Glomerular visceral epithelial cell (primary cell): ENCODE measurements around the gene SSX2B.
"Not testable (repeated sequence)": the region's sequence is repeated elsewhere in the genome, so short reads cannot be mapped to it uniquely, and the experiment has no call there.

Experiments used
- DNase-seq: peaks from one replicate; pipeline ENCODE4 v3.0.0-alpha.2; 2016; ENCODE audit errors: extremely low spot score

Gene SSX2B

GRCh38 chrX:52750952-52751351 lies at the start of gene SSX2B:
SSX2B (plus strand) TSS chrX:52751252; CDS start chrX:52752681, 1,429 bp downstream.
- not testable (repeated sequence) for DNase-seq

GRCh38 chrX:52707078-52707477 lies 44.0 kb upstream of the SSX2B start, which contains the start of gene SSX2:
SSX2 (minus strand) TSS chrX:52707178; CDS start chrX:52705749, 1,429 bp downstream.
- not testable (repeated sequence) for DNase-seq

GRCh38 chrX:52765983-52766382 lies 14.9 kb downstream of the SSX2B start:
- not testable (repeated sequence) for DNase-seq

- DNase-seq, result not testable (repeated sequence)
Measured at GRCh38 chrX:52773504-52773903, 22.5 kb downstream of the SSX2B start.

- peak; percentile 5 for DNase-seq
Measured at GRCh38 chrX:52797327-52797726, 46.3 kb downstream of the SSX2B start, which contains the start of gene SPANXN5. SPANXN5 (minus strand) TSS chrX:52797427; CDS start chrX:52797348, 79 bp downstream.

GRCh38 chrX:52804876-52805275 lies 53.8 kb downstream of the SSX2B start:
- DNase-seq, result not testable (repeated sequence)
